H7 (cell line): ENCODE results near the gene NCSTN. TPM values are rescaled to one million over a fixed set of nuclear protein-coding genes. Genes with fewer than 3 reads are reported as not detected.

Experiments used
- DNase-seq: peaks from one replicate; pipeline ENCODE4 v3.0.0; 2012
- H3K27me3 ChIP-seq: 2 replicates; pipeline ENCODE4 v1.6.0; 2011; ENCODE audit warnings: mild to moderate bottlenecking, low read length; ENCODE audit not compliant: control insufficient read depth, insufficient read depth
- H3K36me3 ChIP-seq: replicated peaks from 2 replicates; pipeline ENCODE4 v1.5.1; 2011; ENCODE audit warnings: low read length; ENCODE audit not compliant: control insufficient read depth, insufficient read depth
- H3K4me3 ChIP-seq: 2 replicates; pipeline ENCODE4 v1.5.1; 2011; ENCODE audit warnings: low read depth, mild to moderate bottlenecking, control low read depth, low read length, moderate library complexity; ENCODE audit not compliant: insufficient read depth
- total RNA-seq: library from RNA; depleted of rRNA; stranded (reverse); fragments of >200 nt; shearing (Covaris generic); gene quantifications from 2 replicates; pipeline ENCODE4 v1.2.3, GENCODE V29; 2014

NCSTN gene
- total RNA-seq, 1 experiment from 2014 or later, result 94.3 TPM

DNA sequence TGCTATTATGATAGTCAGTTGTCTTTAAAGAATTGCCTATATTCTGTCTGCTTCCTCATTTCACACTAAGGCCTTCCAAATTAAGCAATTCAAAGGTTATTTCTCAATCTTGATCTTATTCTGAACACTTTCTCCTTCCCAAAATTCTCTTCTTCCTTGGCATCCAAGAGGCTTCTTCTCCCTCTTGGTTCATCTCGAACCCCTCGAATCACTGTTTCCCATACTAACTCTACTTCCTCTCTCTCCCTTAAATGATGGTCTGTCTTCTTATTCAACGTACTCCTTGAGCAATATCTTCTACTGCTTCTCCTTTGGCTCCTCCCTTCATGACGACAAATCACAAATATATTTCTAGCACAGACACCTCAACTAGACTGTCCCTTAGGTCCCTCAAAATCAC lies 4.6 kb upstream of the NCSTN start:
- DNase-seq, result no peak
- Histone ChIP-seq H3K4me3 (no peak overlapping the region), H3K27me3 (no peaks in the 10 kb centered on the region), H3K36me3 (peaks cover 18% of the 10 kb centered on the region)

DNA sequence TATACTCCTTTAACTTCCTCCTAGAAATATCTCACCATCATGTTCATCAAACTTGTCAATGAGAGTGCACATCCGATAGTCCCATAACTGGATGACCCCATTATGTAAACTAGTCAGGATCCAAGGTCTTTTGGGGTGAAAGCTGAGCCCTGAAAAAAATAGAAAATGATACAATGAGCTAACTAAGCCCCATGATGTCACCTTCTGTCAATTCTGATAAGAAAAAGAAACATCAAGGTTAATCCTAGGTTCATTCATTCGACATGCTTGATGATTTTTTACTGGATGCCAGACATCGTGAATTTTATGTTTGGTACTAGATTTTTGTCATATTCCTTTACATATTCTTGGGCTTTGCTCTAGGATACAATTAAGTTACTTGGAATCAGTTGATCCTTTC lies 3.0 kb upstream of the NCSTN start:
- Histone ChIP-seq H3K27me3 (no peaks in the 10 kb centered on the region), H3K4me3 (no peak overlapping the region), H3K36me3 (peaks cover 15% of the 10 kb centered on the region)
- no peak for DNase-seq

DNA sequence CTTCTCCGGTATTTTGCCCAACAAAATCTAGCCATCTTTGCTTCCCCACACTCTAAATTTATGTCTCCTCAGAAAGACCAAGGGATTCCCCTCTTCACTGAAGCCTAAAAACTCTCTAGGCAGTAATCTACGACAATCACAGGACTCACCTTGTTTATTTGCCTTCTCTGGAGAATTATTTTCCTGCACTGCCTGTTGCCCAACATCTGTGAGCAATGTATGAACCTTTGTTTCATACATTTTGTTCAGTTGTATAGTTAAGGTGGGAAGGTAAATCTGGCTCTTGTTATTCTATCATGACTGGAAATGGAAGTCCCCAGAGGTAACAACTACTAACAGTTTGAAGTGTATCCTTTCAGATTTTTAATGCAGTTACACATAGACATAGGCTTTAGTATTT lies 2.3 kb upstream of the NCSTN start:
- no peaks in the 10 kb centered on the region for H3K27me3 ChIP-seq
- DNase-seq, result no peak
- peaks cover 15% of the 10 kb centered on the region for H3K36me3 ChIP-seq
- H3K4me3 ChIP-seq, result no peak overlapping the region

DNA sequence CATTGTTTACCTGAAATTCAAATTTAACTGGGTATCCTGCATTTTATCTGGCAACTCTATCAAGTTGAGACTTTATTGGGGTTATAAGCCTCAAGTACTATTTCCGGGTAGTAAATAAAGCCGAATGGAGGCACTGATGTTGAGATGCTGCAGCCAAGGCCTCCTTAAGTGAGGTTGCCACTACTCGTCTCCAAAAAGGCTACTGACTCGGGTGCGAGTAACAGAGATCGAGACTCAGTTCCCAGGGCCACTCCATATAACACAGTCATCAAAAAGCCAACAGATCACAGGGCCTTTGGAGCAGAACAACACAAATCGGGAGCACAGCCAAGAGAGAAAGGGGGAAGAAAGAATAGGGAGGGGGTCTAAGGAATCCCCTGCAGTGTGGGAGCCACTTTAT lies 657 bp upstream of the NCSTN start:
- DNase-seq, result no peak
- peaks cover 15% of the 10 kb centered on the region for H3K36me3 ChIP-seq
- H3K27me3 ChIP-seq, result no peaks in the 10 kb centered on the region
- H3K4me3 ChIP-seq, result peak overlapping the region; percentile 73

DNA sequence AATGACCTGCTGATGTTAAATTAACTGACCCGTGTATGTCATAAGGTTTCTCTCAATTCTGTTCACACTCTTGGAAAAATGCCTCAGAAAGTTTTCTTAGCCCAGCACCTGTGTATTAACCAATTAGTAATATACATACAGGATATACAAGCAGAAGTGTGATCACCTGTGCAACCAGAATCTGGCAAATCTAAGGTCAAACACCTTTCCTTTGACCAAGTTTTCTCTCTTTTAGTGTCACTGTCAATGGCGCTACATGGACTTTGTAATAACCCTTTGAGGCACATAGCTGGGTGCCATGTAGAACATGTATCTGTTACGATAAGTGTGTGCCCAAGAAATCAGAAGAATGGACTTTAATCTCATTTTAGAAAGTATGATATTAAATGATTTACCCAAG lies 1.1 kb downstream of the NCSTN start:
- H3K4me3 ChIP-seq, result no peak overlapping the region
- DNase-seq, result no peak
- H3K27me3 ChIP-seq, result no peaks in the 10 kb centered on the region
- H3K36me3 ChIP-seq, result peaks cover 7% of the 10 kb centered on the region

DNA sequence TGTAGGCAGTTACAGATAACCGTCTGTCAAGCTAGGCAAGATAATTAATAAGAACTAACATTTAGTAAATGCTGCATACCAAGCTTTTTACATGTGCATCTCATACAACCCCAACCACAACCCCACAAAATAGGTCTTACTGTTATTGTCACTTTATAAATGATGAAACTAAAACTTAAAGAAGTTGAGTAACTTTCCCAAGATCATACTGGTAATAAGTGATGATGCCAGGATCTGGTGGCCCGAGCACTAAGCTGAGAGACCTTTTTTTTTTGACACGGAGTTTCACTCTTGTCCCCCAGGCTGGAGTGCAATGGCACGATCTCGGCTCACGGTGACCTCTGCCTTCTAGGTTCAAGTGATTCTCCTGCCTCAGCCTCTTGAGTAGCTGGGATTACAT lies 1.8 kb downstream of the NCSTN start:
- H3K27me3 ChIP-seq, result no peaks in the 10 kb centered on the region
- H3K4me3 ChIP-seq, result no peak overlapping the region
- DNase-seq, result no peak
- peaks cover 7% of the 10 kb centered on the region for H3K36me3 ChIP-seq

DNA sequence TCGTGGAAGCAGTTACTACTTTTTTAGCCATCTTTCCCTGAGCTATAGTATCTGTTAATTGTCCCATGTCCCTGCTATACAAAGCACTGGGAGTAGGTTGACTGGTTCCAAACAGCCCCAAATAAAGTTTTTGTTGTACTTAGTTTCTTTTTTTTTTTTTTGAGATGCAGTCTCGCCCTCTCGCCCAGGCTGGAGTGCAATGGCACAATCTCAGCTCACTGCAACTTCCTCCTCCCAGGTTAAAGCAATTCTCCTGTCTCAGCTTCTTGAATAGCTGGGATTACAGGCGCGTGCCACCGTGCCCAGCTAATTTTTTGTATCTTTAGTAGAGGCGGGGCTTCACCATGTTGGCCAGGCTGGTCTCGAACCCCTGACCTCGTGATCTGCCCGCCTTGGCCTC lies 3.3 kb downstream of the NCSTN start:
- H3K36me3 ChIP-seq, result peaks cover 14% of the 10 kb centered on the region

DNA sequence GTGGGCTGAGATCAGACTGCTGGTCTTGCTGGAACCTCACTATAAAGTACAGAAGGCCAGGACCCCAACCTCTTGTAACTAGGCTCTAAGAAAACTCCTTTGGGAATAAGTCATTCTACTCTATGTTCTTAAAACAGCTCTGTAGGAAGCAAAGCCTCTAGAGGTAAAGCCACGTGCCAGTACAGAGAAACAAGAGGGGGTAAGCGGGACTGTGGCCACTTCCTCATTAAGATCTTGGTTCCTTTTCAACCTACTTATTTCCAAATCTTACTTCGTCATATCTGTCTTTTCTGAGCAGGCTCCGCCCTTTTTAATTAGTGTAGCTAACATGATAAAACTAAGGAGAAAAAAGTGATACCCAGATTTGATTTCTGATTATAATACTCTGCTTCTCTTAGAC lies 3.8 kb downstream of the NCSTN start:
- peaks cover 17% of the 10 kb centered on the region for H3K36me3 ChIP-seq
- no peaks in the 10 kb centered on the region for H3K27me3 ChIP-seq
- no peak for DNase-seq
- no peak overlapping the region for H3K4me3 ChIP-seq

More for the DNA sequence above, 3.3 kb downstream of the NCSTN start:
- Histone ChIP-seq H3K27me3 (no peaks in the 10 kb centered on the region), H3K4me3 (no peak overlapping the region)
- no peak for DNase-seq

DNA sequence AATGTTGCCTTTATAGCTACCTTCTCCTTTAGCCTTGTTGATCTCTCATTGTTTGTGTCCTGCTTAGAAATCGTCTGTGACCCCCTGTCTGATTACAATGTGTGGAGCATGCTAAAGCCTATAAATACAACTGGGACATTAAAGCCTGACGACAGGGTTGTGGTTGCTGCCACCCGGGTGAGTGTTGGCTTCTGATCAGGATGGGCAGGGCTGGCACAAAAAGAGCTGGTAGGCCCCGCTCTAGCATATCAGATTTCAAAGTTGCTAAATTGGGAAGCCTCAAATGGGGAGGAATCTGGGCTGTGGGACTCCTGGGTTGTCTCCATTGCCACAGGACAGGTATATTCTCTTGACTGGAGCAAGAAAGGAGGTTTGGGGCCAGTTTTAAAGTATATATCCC lies 8.4 kb downstream of the NCSTN start:
- H3K4me3 ChIP-seq, result no peak overlapping the region
- peaks cover 51% of the 10 kb centered on the region for H3K36me3 ChIP-seq
- H3K27me3 ChIP-seq, result no peaks in the 10 kb centered on the region
- DNase-seq, result no peak

DNA sequence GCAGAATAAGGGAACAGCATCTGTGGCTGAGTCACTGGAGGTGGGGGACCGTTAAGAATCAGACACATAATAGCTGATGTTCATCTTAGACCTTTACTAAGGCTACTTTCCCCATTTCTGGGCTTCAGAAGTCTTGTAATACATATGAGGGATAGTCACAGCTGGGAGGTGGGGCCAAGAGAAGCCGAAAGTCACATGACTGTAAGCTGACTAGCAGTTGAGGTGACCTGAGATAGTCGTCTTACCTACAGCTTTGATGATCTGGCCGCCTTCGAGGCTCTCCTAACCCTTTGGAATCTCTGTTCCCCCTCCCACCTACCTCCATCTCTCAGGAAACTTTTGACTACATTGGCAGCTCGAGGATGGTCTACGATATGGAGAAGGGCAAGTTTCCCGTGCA lies 9.4 kb downstream of the NCSTN start:
- Histone ChIP-seq H3K27me3 (no peaks in the 10 kb centered on the region), H3K36me3 (peaks cover 56% of the 10 kb centered on the region), H3K4me3 (no peak overlapping the region)
- DNase-seq, result no peak

DNA sequence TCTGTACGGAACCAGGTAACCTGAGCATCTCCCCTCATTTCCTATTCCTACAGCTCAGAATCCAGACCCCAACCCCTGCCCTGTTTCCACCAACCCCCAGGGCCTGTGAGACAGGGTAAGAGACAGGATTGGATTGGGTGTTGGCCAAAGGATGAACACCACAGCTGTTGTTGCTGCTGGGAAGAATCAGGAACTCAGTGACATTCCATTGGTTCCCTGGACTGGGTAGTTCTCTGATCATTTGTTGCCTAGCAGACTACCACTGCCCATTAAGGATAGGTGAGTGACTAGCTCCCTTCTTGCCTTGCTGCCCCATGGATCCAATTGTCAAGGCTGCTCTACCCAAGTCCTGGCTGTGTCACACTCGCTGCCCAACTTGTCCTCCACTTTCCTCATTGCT lies 10.0 kb downstream of the NCSTN start:
- no peak for DNase-seq

DNA sequence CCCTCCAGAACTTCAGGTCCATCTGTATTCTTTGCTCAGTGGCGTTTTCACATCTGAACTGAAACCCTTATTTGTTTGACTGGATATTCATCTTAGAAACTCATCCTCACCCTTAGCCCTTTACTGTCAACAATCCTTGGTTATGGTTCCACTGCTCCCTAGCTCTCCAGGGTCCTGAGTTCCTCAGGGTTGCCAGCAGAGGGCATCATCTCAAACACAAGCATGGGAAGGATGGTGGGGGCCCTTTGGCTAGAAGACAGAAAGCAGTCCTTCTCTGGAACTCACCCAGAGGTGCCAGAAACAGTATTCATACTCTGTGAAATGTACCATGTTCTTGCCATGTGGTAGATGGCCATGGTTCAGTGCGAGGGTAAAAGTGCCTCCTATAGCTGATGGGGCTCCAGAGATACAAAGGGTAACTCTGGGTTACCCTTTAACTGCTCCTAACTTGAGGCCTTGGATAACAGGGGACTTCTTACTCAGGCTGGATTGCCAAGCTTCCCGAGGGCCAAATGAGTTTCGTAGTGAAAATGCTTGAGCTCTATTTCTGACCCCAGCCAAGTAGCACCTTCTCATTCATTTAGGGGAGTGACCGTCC lies 11.3 kb downstream of the NCSTN start:
- Histone ChIP-seq H3K36me3 (peaks cover 60% of the 10 kb centered on the region), H3K27me3 (no peaks in the 10 kb centered on the region), H3K4me3 (no peak overlapping the region)
- peak; percentile 80 for DNase-seq

More for the DNA sequence above, 10.0 kb downstream of the NCSTN start:
- no peak overlapping the region for H3K4me3 ChIP-seq
- H3K27me3 ChIP-seq, result no peaks in the 10 kb centered on the region
- peaks cover 62% of the 10 kb centered on the region for H3K36me3 ChIP-seq

DNA sequence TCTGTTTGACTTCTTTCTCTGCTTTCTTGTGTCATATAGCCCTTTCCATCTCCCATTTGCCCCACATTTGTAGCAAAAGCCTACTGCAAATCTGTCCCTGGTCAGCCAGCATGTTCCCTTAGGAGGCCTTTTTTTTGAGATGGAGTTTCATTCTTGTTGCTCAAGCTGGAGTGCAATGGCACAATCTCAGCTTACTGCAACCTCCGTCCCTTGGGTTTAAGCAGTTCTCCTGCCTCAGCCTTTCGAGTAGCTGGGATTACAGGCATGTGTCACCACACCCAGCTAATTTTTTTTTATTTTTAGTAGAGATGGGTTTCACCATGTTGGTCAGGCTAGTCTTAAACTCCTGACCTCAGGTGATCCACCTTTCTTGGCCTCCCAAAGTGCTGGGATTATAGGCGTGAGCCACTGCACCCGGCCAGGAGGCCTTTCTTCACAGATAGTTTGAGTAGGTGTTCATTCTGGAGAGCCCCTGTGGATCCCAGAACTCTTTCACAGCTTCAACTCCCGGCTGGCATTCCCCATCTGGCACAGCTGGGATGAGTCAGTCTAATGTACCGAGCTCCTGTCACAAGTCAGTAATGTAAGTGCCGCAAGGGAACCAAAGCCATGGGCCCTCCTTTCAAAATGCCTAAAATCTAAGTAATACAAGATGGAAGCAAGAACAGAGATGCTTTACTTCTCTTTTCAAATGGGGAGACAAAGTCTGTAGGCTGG lies 14.3 kb downstream of the NCSTN start:
- no peak for DNase-seq
- no peak overlapping the region for H3K4me3 ChIP-seq
- H3K27me3 ChIP-seq, result no peaks in the 10 kb centered on the region
- peaks cover 47% of the 10 kb centered on the region for H3K36me3 ChIP-seq

DNA sequence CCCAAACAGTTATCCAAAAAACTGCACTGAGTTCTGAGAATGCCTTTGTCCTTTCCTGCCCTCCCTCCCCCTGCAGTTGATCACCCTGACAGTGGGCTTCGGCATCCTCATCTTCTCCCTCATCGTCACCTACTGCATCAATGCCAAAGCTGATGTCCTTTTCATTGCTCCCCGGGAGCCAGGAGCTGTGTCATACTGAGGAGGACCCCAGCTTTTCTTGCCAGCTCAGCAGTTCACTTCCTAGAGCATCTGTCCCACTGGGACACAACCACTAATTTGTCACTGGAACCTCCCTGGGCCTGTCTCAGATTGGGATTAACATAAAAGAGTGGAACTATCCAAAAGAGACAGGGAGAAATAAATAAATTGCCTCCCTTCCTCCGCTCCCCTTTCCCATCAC lies 14.9 kb downstream of the NCSTN start:
- Histone ChIP-seq H3K36me3 (peaks cover 41% of the 10 kb centered on the region), H3K4me3 (no peak overlapping the region), H3K27me3 (no peaks in the 10 kb centered on the region)
- no peak for DNase-seq

DNA sequence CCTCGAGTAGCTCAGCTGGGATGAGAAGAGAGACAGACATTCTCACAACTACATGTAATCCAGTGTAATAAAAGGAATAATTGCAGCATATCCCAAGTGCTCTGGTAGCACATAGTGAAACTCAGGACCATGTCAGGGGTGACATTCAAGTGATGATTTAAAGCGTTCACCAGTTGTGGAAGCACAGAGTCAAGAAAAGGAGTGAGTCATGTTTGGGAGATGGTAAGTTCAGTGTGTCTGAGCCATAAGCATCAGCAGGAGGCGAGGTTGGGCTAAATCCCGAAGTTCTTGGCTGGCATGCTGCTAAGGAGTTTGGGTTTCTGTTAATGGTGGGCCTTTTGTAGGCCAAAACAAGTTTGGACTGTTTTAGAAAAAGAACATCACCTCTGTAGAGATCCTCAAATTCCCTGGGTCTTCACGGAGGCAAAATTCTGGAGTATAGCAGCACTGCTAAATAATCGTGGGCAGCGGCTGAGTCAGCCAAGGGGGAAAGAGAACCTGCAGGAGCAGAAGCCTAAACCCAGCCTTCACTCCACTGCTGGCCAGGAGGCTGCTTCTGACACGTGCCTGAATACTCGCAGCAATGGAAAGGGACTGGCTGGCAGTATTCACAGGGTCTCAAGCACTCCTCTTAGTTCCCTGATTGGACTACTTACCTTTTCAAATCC lies 16.5 kb downstream of the NCSTN start:
- Histone ChIP-seq H3K4me3 (no peak overlapping the region), H3K27me3 (no peaks in the 10 kb centered on the region), H3K36me3 (peaks cover 33% of the 10 kb centered on the region)
- no peak for DNase-seq
